Midbrain (tissue), 1 donor: ENCODE data around the gene TCTN3.
A peak's percentile ranks its signal among the peaks of the same experiment; 100 is the strongest.
"Not testable (repeated sequence)": the region's sequence is repeated elsewhere in the genome, so short reads cannot be mapped to it uniquely, and the experiment has no call there.

Experiments
- DNase-seq: peaks from one replicate; lab custom pipeline; 2025; lab: John Stamatoyannopoulos, UW

The TCTN3 gene, protein sequence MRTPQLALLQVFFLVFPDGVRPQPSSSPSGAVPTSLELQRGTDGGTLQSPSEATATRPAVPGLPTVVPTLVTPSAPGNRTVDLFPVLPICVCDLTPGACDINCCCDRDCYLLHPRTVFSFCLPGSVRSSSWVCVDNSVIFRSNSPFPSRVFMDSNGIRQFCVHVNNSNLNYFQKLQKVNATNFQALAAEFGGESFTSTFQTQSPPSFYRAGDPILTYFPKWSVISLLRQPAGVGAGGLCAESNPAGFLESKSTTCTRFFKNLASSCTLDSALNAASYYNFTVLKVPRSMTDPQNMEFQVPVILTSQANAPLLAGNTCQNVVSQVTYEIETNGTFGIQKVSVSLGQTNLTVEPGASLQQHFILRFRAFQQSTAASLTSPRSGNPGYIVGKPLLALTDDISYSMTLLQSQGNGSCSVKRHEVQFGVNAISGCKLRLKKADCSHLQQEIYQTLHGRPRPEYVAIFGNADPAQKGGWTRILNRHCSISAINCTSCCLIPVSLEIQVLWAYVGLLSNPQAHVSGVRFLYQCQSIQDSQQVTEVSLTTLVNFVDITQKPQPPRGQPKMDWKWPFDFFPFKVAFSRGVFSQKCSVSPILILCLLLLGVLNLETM

DNA sequence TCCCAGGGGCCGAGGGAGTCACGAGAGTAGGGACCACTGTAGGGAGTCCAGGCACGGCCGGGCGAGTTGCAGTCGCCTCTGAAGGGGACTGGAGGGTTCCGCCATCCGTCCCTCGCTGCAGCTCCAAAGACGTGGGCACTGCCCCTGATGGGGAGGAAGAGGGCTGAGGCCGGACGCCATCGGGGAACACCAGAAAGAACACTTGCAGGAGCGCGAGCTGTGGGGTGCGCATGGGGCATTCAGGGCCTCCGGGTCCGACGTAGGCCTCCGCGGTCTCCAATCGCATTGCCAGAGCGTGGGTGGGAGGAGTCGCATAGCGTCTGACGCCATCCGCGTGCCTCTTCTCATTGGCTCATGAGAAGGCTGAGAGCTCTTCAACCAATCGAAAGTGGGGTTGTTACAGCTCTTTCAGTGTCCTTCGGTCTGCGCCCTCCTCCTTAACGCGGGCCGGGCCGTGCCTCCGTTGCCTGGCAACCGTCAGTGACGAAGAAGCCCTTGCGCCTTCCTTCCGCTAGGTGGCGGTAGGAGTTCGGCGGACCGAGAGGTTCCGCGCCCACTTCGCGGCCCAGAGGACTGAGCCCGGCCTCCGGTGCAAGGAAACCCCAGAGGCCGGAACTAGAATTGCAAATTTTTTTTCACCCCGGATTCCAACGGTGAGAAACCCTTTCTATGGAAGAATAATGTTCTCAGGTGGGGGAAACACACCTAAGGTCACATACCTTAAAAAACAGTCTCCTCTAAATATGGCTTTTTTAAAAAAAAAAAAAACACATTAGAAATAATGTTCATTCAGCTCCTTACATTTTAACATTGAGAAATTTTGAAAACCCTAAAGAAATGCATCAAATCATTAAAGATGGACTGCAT is at the start of gene TCTN3:
TSS of gene TCTN3 (minus strand) at position 260 of the 867 bp plus-strand sequence. CDS start at position 232, 28 bp downstream.
- peak; percentile 99 for DNase-seq

DNA sequence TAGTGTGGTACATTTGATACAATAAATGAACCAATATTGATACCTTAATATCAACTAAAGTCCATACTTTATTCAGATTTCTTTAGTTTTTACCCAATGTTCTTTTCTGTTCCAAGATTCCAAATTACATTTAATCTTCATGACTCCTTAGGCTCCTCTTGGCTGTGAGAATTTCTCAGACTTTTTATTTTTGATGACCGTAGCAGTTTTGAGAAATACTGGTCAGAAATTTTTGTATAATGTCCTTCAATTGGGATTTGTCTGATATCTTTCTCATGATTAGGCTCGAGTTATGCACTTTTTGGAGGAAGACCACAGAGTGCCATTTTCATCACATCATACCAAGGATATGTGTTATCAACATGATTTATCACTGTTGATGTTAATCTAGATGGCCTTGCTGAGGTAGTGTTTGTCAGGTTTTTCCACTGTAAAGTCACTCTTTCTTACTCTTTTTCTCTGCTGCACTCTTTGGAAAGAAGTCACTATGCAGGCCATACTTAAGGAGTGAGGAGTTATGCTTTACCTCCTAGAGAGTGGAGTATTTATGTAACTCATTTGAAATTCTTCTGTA is 49.3 kb upstream of the TCTN3 start:
- no peak for DNase-seq

DNA sequence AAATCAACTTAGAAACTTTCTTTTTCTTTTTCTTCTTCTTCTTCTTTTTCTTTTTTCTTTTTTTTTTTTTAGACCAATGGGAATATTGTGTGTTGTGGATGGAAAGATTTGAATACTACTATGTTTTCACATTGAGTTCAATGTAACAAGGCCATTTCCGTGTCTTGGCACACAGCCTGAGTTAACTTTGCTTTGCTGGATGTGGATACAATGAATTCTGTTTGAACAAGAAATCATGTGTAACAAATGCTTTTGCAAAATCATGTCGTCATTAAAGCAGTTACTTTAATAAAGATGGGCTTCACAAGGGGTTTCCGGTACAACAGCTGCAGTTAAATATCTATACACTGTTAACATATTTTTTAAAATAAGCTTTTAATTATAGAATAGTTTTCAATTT is 48.8 kb upstream of the TCTN3 start:
- no peak for DNase-seq

DNA sequence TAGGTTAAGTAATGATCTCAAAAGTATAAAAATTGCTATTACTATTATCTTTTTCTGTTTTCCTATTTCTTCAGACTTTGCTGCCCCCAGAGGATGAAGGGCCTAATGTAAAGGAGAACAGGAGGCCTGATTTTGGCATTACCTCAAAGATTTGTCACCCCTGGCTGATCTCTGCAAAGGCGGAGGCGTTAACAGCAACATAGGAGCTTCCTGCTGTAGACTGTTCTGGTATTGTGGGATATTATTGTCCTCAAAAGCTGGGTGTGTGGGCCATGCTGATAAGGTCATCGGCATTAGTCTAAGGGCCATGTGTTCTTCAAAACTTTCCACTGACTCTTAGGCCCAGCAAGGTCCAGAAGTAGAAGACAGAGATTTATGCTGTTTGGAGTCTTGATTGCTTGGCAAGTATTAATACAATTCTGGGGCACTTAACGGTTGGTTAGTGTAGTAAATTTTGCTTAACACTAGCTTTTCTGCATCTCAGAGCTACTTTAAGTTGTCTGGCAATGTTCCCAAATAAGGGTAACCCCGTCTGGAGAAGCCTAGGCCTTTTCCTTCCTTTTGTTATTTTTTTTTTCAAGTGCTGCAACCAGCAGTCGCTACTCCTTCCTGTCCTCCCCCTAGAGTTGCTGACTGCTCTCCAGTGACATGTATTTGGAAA is 48.2 kb upstream of the TCTN3 start:
- DNase-seq, result no peak

DNA sequence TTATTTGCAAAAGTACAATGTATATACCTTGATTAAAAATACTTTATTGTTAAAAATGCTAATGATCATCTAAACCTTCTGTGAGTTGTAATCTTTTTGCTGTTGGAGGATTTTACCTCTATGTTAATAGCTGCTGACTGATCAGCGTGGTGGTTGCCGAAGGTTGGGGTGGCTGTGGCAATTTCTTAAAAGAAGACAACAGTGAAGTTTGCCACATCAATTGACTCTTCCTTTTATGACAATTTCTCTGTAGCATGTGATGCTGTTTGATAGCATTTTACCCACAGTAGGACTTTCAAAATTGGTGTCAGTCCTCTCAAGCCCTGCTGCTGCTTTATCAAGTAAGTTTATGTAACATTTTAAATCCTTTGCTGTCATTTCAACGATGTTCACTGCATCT is 45.3 kb upstream of the TCTN3 start:
- no peak for DNase-seq

DNA sequence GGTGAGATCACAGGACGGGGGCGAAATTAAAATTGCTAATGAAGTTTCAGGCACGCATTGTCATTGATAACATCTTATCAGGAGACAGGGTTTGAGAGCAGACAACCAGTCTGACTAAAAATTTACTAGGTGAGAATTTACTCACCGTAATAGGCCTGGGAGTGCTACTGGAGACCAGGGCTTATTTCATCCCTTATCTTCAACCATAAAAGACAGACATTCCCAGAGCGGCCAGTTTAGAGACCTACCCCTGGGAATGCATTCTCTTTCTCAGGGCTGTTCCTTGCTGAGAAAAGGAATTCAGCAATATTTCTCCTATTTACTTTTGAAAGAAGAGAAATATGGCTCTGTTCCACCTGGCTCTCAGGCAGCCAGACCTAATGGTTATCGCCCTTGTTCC is 39.2 kb upstream of the TCTN3 start:
- DNase-seq, result not testable (repeated sequence)

DNA sequence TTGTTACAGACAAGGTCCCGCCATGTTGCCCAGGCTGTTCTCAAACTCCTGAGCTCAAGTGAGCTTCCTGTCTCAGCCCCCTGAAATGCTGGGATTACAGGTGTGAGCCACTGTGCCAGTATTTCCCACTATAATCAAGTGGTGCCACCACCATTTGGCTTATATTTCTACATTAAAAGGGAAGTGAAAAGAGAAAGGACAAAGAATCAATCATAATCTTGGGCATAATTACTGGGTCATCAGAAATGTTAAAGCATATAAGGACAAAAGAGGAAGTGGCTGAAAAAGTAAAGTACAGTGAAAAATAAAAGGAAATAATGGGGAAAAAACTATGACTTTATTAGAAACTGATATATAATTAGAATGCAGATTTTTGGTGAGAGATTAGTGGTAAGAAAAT is 36.5 kb upstream of the TCTN3 start:
- DNase-seq, result no peak

DNA sequence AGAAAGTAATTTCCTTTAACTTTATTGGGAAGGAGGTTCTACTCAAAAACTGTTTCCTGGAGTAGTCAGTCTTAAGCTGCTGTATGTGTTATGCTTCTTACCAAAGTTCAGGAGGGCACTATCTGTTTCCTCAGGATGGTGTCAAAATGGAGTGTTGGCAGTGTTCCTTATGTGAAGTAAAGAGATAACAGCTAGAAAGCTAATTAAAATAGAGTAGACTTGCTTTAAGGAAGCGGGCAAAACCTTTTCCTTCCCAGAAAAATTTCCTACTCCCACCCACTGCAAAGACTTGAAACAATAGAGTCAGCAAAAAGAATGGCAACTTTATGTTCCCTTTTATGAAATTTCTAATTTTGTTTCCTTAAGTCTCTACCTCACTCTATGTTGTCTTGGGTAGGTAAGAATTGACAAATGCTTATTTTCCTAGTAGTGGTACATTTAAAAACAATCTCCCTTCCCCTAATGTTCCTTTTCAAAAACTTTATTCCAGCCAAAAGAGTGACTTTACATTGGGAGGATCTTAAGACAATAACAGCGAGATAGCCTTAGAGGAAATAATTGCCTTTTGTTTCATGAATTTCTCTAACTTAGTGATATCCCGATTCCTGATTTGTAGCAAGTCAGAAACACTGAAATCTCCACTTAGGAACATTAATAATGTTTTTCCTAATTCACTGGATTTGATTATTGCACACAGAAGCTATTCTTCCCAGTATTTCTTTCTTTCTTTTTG is 35.8 kb upstream of the TCTN3 start:
- DNase-seq, result no peak

DNA sequence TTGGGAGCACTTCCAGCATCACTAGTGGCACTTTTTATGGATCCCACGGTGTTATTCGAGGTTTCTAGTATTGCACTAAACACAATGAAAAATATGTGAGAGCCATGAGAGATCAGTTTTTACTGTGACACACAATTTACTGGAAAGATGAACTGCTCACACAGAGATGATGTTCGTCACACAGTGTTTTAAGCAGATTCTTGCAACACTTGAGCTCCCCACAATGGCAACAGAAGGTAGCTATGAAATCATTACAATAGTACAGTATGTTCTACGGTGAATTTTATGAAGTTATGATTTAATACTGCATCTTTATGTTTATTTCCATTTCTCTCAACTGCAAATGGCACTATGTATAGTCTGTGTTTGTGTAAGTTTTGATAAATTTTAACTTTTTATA is 34.8 kb upstream of the TCTN3 start:
- no peak for DNase-seq

DNA sequence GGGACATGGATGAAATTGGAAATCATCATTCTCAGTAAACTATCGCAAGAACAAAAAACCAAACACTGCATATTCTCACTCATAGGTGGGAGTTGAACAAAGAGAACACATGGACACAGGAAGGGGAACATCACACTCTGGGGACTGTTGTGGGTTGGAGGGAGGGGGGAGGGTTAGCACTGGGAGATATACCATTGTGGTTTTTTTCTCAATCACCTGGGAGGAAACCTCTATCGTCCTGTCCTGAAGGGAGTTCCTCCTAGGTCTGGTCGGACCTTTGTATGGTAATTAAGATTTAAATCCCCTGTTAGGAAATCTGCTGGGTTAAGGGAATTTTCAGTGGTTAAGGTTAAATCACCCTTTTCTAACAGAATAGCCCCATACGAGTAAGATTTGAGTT is 28.8 kb upstream of the TCTN3 start:
- not testable (repeated sequence) for DNase-seq

DNA sequence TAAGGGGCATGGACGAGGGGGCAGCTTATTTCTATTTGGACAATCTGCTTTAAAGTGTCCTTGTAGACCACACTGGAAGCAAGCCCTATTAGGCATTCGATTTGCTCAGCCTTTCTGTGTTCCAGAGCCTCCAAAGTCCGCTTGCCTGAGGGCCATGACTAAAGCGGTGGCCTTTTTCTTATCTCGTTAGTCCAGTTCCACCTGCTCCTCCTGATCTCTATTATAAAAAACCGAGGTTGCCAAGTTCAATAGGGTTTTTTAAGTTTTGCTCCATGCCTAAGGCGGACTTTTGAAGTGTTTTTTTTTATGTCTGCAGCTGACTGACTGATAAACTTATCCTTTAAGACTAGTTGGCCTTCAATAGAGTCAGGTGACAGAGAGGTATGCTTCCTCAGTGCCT is 27.0 kb upstream of the TCTN3 start:
- not testable (repeated sequence) for DNase-seq

DNA sequence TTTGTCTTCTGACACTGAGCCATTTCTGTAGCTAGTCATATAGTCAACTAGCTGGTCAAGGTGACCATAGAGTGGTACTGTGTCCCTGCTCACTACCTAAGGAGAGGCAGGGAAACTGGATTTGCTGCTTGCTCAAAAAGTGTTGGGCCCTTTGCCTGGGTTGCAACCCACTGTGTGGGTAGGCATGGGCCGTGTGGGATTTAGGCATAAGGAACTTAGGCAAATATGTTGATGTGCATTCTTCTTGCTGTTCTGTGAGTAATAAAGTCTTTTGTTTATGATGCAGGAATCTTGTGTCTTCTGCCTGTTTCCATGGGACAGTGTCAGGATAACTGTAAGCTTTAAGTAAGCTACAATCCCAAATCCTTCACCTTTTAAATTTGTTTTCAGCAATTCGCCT is 23.1 kb upstream of the TCTN3 start:
- no peak for DNase-seq

DNA sequence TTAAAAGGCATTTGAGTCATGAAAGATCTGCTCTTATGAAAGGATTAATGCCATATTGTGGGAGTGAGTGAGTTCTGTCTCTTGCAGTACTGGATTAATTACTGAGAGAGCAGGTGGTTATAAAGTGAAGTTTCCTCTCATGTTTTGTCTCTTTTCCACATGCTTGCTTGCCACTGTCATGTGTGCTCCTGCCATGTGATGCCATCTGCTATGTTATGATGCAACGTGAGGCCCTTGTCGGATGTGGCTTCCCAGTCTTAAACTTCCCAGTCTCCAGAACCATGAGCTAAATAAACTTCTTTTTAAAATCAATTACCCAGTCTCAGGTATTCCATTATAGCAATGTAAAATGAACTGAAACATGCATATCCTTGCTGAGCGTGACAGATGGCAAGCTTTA is 22.7 kb upstream of the TCTN3 start:
- no peak for DNase-seq

DNA sequence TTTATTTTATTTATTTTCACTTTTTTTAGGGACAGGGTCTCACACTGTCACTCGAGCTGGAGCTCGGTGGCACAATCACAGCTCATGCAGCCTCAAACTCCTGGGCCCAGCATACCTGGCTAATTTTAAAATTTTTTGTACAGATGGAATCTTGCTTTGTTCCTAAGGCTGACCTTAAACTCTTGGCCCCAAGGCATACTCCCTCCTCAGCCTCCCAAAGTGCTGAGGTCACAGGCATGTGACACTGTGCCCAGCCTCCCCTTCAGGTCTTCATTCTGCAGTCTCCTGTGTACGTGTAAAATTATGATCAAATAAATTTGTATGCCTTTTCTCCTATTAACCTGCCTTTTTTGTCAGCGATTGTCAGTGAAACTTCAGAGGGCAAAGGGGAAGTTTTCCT is 17.8 kb upstream of the TCTN3 start:
- DNase-seq, result no peak

DNA sequence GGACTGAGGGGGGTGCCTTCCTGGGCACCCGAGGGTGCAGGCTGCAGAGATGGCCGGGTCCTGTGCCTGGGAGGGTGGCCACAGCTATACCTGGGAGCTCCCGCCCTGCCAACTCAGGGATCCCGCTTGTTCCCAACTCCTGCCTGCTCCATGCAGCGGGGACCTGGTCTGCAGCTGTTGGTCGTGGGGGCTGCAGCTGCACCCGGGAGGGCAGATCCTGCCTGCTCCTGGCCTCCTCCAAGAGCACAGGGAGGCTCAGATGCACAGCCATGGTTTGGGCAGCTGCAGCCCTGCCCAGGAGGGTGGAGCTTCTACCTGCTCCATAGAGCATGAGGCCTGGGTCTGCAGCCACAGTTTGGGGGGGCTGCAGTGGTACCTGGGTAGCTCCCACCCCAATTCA is 13.3 kb upstream of the TCTN3 start:
- no peak for DNase-seq

DNA sequence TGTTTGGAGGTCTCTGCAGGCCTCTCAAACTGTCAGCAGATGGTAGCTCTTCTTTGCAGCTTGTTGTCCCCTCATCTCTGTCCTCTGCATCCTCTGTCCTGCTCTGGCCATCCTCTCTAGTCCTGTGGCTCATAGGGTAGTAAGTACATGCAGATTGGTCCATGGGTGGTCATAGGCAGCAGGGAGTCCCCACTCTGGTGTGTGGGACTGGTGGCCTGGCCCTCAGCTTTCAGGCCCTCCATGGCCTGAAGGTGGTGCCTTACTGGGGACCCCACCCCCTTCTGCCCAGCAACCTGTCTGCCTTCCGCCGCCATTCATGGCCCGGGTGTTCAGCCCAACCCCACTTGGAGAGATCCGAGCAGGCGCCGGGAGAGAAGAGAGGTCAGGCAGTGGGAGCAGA is 12.8 kb upstream of the TCTN3 start:
- no peak for DNase-seq

DNA sequence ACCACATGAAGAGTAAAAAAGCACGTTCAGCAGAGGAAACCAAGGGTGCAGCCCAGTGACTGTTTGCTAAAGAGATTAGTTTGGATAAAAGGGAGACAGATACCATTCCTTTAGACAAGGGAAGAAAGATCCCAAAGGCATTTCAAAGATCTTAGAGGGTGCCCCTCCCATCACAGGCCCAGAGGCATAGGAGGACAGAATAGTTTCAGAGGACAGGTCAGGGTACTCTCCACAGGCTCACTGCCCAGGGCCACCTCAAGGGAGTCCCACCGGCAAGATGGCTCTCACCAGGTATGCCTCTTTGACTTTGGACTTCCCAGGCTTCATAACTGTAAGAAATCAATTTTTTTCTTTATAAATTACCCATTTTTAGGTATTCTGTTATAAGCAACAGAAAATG is 4.7 kb upstream of the TCTN3 start:
- DNase-seq, result no peak

DNA sequence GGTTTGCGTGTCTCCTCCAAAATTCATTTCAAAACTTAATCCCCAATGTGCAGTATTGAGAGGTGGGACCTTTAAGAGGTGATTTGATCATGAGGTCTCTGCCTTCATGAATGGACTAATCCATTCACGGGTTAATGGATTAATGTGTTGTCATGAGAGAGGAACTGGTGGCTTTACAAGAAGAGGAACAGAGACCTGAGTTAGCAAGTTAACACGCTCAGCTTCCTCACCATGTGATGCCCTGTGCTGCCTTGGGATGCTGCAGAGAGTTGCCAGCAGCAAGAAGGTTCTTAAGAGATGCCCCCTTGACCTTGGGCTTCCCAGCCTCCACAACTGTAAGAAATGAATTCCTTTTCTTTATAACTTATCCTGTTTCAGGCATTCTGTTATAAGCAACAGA is 3.7 kb upstream of the TCTN3 start:
- peak; percentile 38 for DNase-seq

DNA sequence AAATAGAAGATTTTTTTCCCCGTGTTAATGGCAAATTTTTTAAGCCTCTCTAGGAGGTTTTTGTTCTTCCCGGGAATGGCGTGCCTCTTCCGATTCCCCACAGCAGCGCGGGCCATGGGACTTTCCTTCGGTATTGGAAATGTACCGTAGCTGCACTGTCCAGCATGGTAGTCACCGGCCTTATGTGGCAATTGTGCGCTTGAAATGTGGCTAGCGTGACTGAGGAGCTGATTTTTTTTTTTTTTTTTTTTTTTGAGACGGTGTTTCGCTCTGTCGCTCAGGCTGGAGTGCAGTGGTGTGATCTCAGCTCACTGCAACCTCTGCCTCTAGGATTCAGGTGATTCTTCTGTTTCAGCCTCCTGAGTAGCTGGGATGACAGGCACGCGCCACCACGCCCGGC is 938 bp upstream of the TCTN3 start:
- no peak for DNase-seq

DNA sequence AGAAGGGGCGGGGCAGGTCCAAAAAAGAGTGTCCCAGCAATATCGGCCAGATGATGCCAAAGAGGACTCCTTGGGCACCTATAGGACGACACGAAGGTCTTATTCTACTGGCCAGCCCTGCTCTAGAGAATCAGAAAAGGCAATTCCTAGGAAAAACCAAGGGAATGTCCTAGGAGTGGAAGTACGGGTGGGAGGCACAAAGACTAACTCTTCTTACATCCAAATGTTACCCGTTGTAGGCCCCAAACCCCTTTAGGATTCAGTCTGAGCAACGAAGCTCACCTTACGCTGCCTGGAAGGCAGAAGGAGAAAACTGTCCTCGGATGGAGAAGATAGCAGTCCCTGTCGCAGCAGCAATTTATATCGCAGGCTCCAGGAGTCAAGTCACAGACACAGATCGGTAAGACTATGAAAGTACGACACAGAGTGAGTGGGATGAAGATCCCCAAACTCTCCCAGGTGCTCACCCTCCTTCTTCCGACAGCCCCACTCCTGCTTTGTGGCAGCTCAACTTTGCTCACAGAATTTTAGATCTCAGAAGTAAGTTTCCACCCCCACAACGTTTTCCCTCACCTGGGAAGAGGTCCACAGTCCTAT is 558 bp downstream of the TCTN3 start:
- peak; percentile 11 for DNase-seq

DNA sequence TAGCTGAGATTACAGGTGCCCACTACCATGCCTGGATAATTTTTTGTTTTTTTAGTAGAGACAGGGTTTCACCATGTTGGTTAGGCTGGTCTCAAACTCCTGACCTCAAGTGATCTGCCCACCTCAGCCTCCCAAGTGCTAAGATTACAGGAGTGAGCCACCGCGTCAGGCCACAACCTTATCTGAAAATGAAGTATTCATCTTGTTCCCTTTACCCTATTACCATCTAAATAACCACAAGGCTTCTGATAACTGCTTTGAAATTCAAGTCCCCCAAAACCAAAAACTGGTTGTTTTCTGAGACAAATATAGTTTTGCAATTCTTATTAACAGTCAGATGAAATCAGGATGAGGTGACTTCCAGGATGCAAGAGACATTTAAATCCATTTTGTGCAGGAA is 2.4 kb downstream of the TCTN3 start:
- DNase-seq, result no peak
